ENCODE measurements around the gene ETV1. TPM values are rescaled to one million over a fixed set of nuclear protein-coding genes. Genes with fewer than 3 reads are reported as not detected.

Gene ETV1
- total and polyA plus RNA-seq, 9 of the 15 experiments (the other 6 are each of a cell fraction or from before 2014, with no cell fraction given), result 7.2 to 27.4 (median 14.0) TPM

- TF ChIP-seq PREB (CRISPR knock-in tag; IDR thresholded peaks at IDR 0.05) (no peak), ETV5 (CRISPR knock-in tag; IDR thresholded peaks at IDR 0.05; ENCODE audit: low read depth) (no peak), TFAP4 (CRISPR knock-in tag; IDR thresholded peaks at IDR 0.05; ENCODE audit: borderline replicate concordance) (peak; percentile 92), ARID3A (IDR thresholded peaks at IDR 0.05; ENCODE audit: borderline replicate concordance, low read depth, low read length) (peak; percentile 83), SMARCC2 (IDR thresholded peaks at IDR 0.05; ENCODE audit: low read depth) (peak; percentile 76), CBFA2T3 (IDR thresholded peaks at IDR 0.05) (0 out of 2 replicates have a peak, but pooled peaks have one; percentile 28), CREM (IDR thresholded peaks at IDR 0.05; ENCODE audit: low read depth) (peak; percentile 27; the same call in 1 of the 2 replicates), CREBBP (IDR thresholded peaks at IDR 0.05; ENCODE audit: low read depth, low read length) (no peak), L3MBTL2 (IDR thresholded peaks at IDR 0.05) (peak; percentile 75), RBBP5 (IDR thresholded peaks at IDR 0.05; ENCODE audit: borderline replicate concordance, insufficient read depth, low read length, poor library complexity, severe bottlenecking) (no peak), NFRKB (IDR thresholded peaks at IDR 0.05; ENCODE audit: low read depth) (peak; percentile 65), ZBTB33 (CRISPR knock-in tag; IDR thresholded peaks at IDR 0.05) (no peak), MNT (conservative IDR thresholded peaks at IDR 0.05) (peak; percentile 78 to 87), ETS1 (conservative IDR thresholded peaks at IDR 0.05; ENCODE audit: control insufficient read depth, low read depth, low read length) (no peak), PML (IDR thresholded peaks at IDR 0.05; ENCODE audit: low read length) (no peak), POLR2AphosphoS5 (IDR thresholded peaks at IDR 0.05; ENCODE audit: control insufficient read depth, insufficient read depth, low read depth, low read length) (peak; percentile 66; the same call in 1 of the 2 replicates), TAF7 (tag; IDR thresholded peaks at IDR 0.05) (no peak), IRF1 (CRISPR knock-in tag; IDR thresholded peaks at IDR 0.05; ENCODE audit: borderline replicate concordance) (no peak), MAFK (IDR thresholded peaks at IDR 0.05; ENCODE audit: low read length) (peak; percentile 52; the same call in 1 of the 2 replicates)
Observed at GRCh38 chr7:13981070-13981469, 8.4 kb downstream of the ETV1 start (continued).
